Hepatic stellate cell (primary cell): ENCODE measurements around the gene MRAP.
"Not testable (repeated sequence)": the region's sequence is repeated elsewhere in the genome, so short reads cannot be mapped to it uniquely, and the experiment has no call there.

Experiments
- DNase-seq: peaks from one replicate; pipeline ENCODE4 v3.0.0; 2011; ENCODE audit warnings: low spot score

MRAP gene

DNA sequence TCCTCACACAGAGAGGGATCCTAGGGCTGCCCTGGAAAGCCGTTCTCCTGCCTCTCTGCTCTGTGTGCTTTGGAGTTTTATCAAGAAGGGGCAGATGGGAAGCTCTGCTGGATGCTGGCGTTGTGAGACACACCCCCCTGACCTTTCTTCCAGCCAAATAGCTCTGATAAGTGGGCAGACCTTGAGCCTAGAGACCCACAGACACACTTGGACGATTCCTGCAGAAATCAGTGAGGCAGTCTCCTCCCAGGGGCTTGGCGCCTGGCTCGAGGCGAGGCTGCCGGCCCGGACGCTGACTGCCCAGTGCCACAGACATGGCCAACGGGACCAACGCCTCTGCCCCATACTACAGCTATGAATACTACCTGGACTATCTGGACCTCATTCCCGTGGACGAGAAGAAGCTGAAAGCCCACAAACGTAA lies at the start of gene MRAP:
Gene MRAP (plus strand): TSS at position 198 of the 424 bp plus-strand sequence. CDS start 117 bp downstream, at position 315.
- no peak for DNase-seq

DNA sequence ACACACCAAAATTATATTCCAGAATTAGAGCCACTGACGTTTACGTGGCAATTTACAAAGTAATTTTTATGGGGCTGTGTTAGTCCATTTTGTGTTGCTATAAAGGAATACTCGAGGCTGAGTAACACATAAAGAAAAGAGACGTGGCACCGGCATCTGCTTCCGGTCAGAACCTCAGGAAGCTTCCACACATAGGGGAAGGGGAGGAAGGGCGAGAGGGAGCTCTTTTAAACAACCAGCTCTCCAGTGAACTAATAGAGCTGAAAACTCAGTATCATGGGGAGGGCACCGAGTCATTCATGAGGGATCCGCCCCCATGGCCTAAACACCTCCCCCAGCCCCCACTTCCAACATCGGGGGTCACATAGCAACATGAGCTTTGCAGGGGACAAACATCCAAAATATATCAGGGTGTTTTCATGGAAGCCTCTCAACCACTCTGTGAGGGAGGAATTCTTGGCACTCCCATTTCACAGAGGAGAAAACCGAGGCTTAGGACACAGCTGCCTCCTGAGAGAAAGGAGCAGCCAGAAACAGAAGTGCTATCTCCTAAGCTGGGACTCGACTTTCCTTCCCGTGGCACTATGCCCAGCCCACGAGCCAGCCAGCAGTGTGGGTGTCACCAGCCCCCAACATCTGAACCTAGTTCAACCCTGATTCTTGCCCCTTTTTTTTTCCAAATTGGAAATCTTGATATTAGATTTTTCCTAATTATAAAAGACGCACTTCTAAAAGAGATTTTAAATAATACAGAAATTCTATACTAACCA lies 49.0 kb upstream of the MRAP start:
- DNase-seq: no peak

DNA sequence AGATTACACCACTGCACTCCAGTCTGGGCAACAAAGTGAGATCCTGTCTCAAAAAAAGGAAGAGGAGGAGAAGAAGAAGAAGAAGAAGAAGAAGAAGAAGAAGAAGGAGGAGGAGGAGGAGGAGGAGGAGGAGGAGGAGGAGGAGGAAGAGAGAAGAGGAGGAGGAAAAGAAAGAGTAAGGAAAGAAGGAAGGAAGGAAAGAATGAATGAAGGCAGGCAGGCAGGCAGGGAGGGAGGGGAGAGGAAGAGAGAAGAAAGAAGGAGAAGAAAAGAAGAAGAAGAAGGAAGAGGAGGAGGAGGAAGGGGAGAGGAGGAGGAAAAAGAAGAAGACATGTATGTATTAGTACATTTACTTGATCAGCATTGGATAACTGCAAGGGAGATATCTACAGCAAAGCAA lies 46.5 kb upstream of the MRAP start:
- DNase-seq: no peak

DNA sequence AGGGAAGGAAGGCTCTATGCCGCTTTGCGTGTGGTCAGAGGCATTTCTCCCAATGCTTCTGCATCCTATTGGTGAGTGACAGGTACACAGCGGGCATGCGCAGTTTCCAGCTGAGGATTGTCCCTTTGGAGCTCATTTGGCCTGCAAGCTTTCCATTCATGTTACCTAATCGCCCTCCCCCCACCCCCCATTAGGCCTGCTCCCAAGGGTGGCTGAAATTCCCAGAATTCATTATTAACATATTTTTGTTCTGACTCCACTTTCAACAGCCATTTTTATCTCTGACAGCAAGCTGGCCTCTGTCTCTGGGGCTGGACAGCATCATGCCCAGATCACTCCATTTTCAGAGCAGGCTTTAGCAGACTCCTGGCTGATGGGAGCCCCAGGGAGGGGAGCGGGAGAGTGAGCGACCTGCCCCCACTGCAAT lies 45.4 kb upstream of the MRAP start:
- peak; percentile 77 for DNase-seq

DNA sequence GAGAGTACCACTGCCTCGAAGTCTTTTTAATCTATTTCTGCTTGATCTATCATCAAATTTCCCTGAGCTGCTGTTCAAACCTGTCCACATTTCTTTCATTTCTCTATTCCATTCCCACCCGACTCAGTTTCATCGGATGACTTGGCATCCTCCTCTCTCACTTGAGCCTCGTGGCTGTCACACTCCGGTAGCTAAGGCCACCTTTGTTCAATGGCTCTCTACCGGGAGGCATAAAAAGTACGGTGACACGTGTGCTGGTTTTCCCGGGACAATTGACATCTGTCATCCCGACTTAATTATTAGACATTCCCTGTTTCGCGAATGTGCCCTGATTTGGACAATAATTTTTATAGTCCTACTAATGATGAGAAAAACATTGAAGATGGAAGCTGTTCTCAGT lies 42.4 kb upstream of the MRAP start:
- DNase-seq: no peak

DNA sequence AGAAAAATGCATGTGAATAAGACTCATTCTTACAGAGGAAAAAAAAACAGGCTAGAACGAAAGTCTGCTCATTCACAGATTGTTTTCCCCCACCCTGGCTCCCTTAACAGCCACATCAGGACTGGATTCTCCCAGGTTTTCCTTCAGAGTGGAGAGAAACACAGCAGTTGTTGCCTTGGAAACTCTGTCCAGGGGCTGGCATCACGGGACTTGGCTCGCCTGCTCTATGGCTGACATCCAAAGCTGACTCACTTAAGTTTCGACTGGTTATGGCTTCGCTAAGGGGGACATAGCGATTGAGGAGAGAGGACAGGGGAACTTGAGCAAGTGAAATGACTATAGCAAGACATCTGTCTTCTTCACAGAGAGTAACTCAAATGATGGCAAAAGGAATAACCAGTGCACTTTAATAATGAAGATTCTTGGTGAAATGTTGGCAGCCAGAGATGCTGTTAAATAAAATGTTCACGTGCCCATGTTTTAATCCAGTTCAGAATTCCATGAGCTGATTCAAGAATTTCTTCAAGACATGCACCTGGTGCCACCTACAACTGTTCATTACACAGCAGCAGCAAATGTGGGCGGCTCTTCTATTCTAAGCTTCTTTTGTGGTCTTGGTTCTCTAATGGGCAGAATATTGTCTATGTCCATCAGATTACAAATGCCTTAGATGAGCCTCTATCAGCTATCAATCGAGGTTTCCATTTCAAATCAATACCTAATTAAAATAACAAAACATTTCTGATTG lies 41.6 kb upstream of the MRAP start:
- DNase-seq: peak; percentile 94

DNA sequence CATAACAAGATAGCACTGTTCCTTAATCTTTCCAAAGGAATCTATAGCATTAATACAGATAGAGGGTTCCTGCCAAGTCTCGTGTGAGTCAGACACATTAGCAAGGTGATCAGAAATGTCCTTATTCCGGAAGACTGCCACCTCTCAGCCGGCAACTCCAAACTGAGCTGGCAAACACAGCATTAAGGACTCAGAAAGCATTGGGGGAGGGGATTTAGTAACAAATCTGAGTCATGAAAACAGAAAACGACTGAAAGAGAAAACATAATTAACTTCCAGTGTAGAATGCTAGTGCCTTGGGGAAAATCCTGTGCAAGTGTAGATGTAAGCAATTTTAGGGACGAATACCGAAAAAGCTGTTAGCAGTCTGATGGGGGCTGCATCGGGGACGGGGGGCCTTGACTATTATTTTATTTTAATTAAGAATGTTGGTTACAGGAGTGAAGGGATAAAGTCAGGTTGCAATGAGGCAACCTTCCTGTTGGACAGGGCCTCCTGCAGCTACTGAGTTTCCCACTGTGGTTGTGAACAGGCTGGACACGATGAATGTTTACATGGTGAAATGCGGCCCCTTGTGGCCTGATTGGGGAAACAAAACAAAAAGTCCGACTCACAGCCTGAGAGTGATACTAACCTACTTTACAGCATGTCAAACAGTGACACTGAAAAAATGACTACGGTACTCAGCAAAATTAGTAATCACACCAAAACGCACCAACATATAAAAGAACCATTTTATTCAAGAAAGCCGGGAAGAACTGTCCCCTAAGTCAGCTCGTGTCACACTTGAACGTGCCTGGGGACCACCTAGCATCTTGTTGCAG lies 40.5 kb upstream of the MRAP start:
- peak; percentile 75 for DNase-seq

DNA sequence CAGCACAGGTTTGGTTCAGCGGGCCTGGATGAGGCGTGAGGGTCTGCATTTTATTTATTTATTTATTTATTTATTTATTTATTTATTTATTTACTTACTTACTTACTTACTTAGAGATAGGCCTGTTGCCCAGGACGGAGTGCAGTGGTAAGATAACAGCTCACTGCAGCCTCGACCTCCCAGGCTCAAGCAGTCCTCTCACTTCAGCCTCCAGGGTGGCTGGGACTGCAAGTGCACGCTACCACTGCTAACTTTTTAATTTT lies 39.9 kb upstream of the MRAP start:
- DNase-seq: not testable (repeated sequence)

DNA sequence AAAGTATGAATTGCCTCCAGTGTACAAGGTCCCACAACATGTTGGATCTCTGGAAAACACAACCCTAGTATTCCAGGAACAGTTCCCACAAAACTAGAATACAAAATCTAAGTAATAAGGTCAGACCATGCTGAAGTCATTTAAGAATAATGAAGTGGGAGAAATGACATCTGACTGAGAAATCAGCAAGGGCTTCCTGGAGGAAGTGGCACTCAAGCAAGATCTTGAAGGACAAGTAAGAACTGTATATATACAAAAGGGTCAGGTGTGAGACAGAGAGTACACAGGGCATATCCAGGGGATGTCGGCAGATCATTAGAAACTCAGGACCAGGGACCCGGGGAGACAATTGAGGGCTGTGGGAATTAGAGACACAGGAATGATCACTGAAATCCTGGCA lies 38.5 kb upstream of the MRAP start:
- no peak for DNase-seq

DNA sequence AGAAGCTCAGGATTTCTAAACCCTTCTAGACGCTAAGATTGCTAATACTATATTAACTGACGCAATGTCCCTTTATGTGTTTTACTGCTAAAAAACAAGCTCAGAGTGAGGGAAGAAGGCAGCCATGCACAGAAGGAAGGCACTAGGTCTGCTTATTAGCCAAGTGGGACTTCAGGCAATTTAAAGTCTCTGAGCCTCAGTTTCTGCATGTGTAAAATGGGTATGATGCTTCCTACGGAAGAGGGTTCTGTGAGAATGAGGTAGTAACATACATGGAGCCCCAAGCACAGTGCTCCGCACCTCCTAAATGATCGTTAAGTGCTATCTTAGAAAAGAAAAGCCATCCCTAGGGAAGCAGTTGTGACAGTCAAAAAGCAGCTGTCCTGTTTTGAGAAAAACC lies 36.7 kb upstream of the MRAP start:
- no peak for DNase-seq

DNA sequence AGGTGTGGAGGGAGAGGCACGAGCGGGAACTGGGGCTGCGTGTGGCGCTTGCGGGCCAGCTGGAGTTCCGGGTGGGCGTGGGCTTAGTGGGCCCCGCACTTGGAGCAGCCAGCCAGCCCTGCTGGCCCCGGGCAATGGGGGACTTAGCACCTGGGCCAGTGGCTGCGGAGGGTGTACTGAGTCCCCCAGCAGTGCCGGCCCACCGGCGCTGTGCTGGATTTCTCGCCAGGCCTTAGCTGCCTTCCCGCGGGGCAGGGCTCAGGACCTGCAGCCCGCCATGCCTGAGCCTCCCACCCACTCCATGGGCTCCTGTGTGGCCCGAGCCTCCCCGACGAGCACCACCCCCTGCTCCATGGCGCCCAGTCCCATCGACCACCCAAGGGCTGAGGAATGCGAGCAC lies 33.3 kb upstream of the MRAP start:
- DNase-seq: not testable (repeated sequence)

DNA sequence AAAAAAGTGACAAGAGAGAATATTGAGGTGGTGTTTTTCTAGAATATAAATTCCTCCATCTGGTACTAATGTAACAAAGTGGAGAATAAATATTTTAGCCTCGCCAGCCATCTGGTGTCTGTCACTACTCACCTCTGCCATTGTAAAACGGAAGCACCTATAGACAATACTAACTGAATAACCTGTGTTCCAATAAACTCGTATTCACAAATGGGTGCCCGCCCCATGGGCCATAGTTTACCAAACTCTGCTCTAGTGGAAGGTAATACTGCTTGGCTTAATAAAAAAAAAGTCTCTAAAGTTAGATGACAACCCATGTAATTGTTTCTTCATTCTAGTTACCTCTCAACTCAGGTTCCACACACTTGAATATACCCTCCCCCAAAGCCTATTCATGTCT lies 27.9 kb upstream of the MRAP start:
- no peak for DNase-seq

DNA sequence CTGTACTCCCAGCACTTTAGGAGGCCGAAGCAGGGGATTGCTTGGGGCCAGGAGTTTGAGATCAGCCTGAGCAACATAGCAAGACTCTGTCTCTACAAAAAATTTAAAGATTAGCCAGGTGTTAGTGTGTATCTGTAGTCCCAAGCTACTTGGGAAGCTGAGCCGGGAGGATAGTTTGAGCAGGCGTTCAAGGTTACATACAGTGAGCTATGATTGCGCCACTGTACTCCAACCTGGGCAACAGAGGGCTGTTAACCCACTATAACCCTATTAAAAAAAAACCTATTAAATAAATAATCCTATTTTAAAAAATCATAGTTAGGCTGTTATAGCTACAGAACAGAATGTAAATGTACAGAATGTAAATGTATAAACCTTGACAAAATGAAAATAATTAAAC lies 22.0 kb upstream of the MRAP start:
- DNase-seq: no peak

DNA sequence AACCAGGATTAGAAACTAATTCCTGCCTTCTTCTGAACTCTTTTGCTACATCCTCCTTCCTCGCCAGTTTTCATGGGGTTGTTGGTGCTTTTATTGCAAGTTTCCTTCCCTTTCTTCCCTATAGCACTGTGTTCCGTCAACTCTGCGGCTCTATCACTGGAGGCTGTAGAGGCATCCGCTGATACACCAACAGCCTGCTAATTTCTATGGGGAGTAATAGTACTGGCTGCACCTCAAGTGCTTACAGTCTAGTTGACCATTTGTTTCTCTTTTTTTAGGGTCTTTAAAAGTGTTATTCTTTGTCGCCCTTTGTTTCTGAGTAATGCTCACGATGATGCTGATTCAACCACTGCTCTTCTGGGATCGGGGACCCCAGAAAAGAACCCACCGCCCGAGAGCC lies 20.6 kb upstream of the MRAP start:
- DNase-seq: no peak

DNA sequence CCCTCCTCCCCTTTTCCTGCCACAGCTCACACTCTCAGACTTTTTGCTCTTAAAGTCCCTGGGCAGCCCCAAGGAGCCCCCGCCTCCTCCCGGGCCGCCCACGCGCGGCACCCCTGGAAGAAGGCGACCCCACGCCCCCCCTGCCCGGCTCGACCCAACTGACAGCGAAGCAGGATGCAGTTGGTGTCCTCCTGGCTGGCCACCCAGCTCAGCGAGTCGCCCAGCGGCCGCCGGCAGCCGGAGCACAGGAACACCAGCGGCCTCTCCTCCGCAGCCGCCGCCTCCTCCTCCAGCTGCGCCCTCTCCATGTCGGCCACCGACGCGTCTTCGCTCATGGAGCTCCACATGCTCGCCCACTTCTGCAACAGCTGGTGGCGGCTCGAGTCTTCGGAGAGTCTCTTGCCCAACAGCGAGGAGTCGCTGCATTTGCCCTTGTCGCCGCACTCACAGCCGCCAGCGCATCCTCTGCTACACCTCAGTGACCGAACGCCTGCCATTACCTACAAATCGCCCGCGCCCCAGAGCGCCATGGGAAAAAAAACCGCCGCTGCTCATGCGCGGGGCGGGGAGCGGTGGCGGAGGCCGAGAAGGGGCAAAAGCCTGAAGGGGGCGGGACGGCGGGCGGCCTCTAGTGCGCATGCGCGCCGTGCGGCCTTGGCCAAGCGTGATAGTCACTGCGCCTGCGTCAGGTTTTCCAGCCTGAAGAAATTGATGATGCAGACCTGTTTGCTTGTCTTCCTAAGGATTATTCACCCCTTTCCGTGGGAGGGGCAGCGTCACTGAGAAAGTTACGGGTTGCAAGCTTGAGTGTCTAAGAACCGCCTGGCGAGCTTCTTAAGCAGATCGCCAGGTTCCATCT lies 19.9 kb upstream of the MRAP start, which contains the start of gene MIS18A:
Gene MIS18A (minus strand): TSS at position 532 of the 859 bp plus-strand sequence. CDS start 35 bp downstream, at position 497.
- DNase-seq: peak; percentile 95

DNA sequence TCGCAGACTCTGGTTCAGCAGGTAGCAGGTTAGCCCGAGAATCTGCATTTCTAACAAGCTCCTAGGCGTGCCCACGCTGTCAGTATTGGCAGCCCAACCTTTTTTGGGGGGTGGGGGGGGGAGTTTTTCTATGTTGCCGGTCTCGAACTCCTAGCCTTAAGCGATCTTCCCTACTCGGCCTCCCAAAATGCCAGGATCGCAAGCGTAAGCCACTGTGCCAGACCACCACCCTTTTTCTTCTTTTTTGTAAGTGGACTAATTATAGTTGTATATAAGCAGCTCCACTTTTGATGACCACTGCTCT lies 19.3 kb upstream of the MRAP start:
- no peak for DNase-seq

DNA sequence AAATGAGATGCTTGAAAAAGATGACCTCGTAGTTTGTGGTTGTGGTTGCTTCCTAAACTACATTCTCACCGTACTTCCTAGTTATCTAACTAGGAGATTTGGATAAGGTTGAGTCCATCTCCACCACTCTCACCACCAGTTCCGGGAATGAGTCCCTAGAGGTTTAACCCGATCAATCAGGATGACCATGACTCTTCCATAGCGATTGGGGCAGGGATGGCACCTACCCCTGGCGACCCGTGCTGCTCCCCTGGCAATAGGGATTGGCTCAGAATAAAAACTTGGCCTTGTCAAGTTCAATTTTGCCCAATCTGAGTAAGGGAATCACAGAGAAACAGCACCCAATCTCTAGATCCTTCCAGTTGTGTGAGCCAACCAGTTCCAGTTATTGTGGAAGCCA lies 17.1 kb upstream of the MRAP start:
- no peak for DNase-seq

DNA sequence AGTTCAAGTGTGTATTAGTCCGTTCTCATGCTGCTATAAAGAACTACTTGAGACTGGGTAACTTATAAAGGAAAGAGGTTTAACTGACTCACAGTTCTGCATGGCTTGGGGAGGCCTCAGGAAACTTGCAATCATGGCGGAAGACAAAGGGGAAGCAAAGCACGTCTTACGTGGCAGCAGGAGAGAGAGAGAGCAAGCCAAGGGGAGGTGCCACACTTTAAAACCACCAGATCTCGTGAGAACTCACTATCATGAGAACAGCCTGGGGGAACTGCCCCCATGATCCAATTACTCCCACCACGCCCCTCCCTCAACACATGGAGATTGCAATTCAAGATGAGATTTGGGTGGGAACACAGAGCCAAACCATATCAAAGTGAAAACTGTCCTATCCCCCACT lies 15.7 kb upstream of the MRAP start:
- DNase-seq: no peak

DNA sequence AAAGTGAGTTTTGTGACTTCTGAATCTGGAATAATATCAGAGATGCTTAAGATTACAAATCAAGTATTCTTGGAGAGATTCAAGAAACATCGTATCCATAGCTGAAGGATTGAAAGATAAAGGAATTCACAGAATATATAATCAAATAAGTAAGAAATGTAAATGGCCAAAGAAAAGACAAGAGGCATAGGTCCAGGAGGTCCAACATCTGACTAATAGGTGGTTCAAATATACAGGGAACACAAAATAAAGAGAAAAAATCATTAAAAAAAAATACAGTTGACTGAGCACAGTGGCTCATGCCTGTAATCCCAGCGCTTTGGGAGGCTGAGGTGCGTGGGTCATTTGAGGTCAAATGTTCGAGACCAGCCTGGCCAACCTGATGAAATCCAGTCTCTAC lies 13.2 kb upstream of the MRAP start:
- DNase-seq: no peak

DNA sequence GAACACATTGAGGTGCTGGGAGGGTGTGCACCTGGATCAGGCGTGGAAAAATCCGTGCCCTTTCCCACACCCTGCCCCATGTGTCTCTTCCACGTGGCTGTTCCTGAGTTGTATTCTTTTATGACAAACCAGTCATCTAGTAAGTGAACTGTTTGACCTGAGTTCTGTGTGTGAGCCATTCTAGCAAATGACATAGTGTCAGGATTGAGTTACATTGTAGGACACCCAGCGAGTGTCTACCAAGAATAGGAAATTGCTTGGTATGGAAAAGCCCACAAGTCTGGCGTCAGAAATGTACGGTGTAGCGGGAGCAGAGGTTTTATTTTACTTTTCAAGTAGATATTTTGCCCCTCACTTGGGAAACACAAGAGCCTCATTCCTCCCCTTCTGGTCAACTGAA lies 1.2 kb upstream of the MRAP start:
- DNase-seq: no peak

DNA sequence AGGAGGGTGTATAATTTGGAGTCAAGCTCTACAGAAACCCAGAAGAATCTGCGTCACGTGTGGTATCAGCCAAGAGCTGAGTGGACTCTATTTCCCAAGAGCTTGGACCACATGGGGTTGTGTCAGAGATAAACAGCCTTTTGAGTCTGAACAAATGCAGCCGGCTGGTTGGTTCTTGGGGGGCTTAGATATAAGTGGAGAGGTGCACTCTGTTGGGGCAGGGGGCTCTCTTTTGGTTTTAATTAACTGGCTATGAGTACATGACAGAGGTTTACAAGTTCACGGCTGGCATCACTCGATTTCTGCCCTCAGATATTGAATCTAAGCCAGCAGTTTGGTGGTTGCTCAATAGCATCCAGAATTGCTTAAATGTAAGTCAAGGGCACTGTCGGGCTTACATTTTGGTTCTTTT lies 501 bp upstream of the MRAP start:
- DNase-seq: no peak

DNA sequence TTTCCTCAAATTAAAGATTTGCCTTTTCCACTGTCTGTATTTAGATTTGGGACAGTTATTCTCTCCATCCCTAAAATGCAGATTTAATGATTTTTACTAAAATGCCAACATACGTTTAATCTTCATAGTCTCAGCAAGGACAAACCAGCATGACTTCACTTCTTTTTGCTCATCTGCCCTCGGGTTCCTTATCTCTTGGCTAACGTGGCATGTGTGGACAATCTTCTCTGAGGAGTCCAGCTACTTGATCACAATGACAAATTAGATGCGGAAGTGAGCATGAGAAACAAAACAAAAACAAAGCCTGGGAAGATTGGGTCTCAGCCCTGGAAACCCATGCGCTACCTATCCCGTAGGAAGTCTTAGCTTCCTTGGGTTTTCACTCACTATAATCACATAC lies 1.0 kb downstream of the MRAP start:
- no peak for DNase-seq
